NCI-H146 (cell line): ENCODE measurements around the gene KAZN.

Experiments used
- DNase-seq: peaks from one replicate; lab custom pipeline; 2025; lab: John Stamatoyannopoulos, UW

KAZN gene

GRCh38 chr1:14590411-14591180, 7.9 kb upstream of the KAZN start:
- no peak for DNase-seq

- DNase-seq = no peak
Measured at GRCh38 chr1:14591600-14591999, 6.9 kb upstream of the KAZN start.

- no peak for DNase-seq
Measured at GRCh38 chr1:14592004-14592631, 6.4 kb upstream of the KAZN start.

- no peak for DNase-seq
Measured at GRCh38 chr1:14593302-14593701, 5.2 kb upstream of the KAZN start.

GRCh38 chr1:14594045-14594444, 4.4 kb upstream of the KAZN start:
- no peak for DNase-seq

GRCh38 chr1:14596591-14596990, 1.9 kb upstream of the KAZN start:
- no peak for DNase-seq

- peak; percentile 40 for DNase-seq
Measured at GRCh38 chr1:14597343-14598006, 1.0 kb upstream of the KAZN start.

- peak; percentile 64 for DNase-seq
Measured at GRCh38 chr1:14598007-14598497, 433 bp upstream of the KAZN start.

GRCh38 chr1:14599183-14599791, 802 bp downstream of the KAZN start:
- DNase-seq = peak; percentile 48

- DNase-seq = no peak
Measured at GRCh38 chr1:14599800-14600199, 1.3 kb downstream of the KAZN start.

GRCh38 chr1:14600405-14601112, 2.1 kb downstream of the KAZN start:
- no peak for DNase-seq

- DNase-seq = peak; percentile 3
Measured at GRCh38 chr1:14602136-14602535, 3.7 kb downstream of the KAZN start.

GRCh38 chr1:14603645-14604044, 5.2 kb downstream of the KAZN start:
- no peak for DNase-seq

- no peak for DNase-seq
Measured at GRCh38 chr1:14604414-14604813, 5.9 kb downstream of the KAZN start.

GRCh38 chr1:14605945-14606344, 7.5 kb downstream of the KAZN start:
- DNase-seq = no peak

GRCh38 chr1:14606632-14607031, 8.1 kb downstream of the KAZN start:
- no peak for DNase-seq

GRCh38 chr1:14607295-14607694, 8.8 kb downstream of the KAZN start:
- no peak for DNase-seq

GRCh38 chr1:14608308-14608707, 9.8 kb downstream of the KAZN start:
- no peak for DNase-seq

- DNase-seq = no peak
Measured at GRCh38 chr1:14610761-14611160, 12.3 kb downstream of the KAZN start.

GRCh38 chr1:14611792-14612191, 13.3 kb downstream of the KAZN start:
- no peak for DNase-seq

- no peak for DNase-seq
Measured at GRCh38 chr1:14612256-14612655, 13.8 kb downstream of the KAZN start.

GRCh38 chr1:14613926-14614325, 15.4 kb downstream of the KAZN start:
- no peak for DNase-seq
